ENCODE measurements around the gene SV2B. TPM values are rescaled to one million over a fixed set of nuclear protein-coding genes. Genes with fewer than 3 reads are reported as not detected.

The SV2B gene
- total and polyA plus RNA-seq, 2 donors (not counting 1 experiment from before 2014, with no cell fraction given): not detected

DNA sequence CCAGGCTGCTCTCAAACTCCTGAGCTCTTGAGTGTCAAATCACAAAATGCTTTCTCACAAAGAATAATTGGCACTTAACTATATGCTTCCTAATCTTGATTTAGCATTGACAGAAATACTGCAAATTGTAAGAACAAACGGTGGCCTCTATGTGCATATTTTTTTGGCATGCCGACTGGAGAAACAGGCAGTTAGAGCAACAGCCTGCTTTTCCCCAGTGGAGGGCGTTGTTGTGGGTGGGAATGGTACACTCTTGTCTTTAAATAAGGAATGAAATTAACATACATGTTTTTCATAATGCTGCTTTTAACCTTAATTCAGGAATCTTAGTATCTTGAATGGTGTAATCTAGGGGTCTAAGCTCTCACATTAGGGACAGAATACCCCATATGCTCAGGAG lies 31.1 kb upstream of the SV2B start:
- Histone ChIP-seq H3K27ac (ENCODE audit: low read length in 2 of 2) (no peak overlapping the region), H3K4me3 (ENCODE audit: control extremely low read depth in 1 of 5, extremely low read depth in 1 of 5, insufficient read depth in 1 of 5, low read depth in 2 of 5, low read length in 4 of 5) (no peak overlapping the region), H2AFZ (ENCODE audit: insufficient read depth, low read depth, low read length, poor library complexity, severe bottlenecking) (no peak overlapping the region), H3K36me3 (replicated peaks in 1 of 2; ENCODE audit: control extremely low read depth in 1 of 2, control insufficient read depth in 1 of 2, extremely low read depth in 1 of 2, insufficient read depth in 2 of 2, low read length in 1 of 2) (no peaks in the 10 kb centered on the region), H3K4me2 (replicated peaks; ENCODE audit: low read depth, low read length, poor library complexity, severe bottlenecking) (no peak overlapping the region), H3K9ac (ENCODE audit: low read length) (no peak overlapping the region), H3K27me3 (replicated peaks in 1 of 4; ENCODE audit: control extremely low read depth in 1 of 4, control insufficient read depth in 3 of 4, insufficient read depth in 4 of 4, low read length in 3 of 4) (peaks cover 0 to 6% (median 1%) of the 10 kb centered on the region in 4 experiments), H4K20me1 (ENCODE audit: control insufficient read depth, insufficient read depth, low read length, poor library complexity, severe bottlenecking) (no peaks in the 10 kb centered on the region), H3K9me3 (ENCODE audit: control extremely low read depth in 1 of 3, control insufficient read depth in 2 of 3, insufficient read depth in 1 of 3, low read length in 2 of 3) (peaks cover 0 to 6% (median 4%) of the 10 kb centered on the region in 3 donors), H3K79me2 (ENCODE audit: control insufficient read depth, insufficient read depth, low read length) (no peaks in the 10 kb centered on the region), H3K4me1 (ENCODE audit: control insufficient read depth in 2 of 2, insufficient read depth in 2 of 2, low read length in 2 of 2) (no peaks in the 10 kb centered on the region)
- WGBS (ENCODE audit: insufficient coverage): 100% methylated on average over 2 of the region's 3 CpGs
- intact Hi-C loops (cut with micrococcal nuclease): no loop called here
- no peak for ATAC-seq (ENCODE audit: low read depth)
- CTCF ChIA-PET: no interaction called here
- POLR2A ChIA-PET: no interaction called here
- Mint-ChIP-seq H3K9me3 (ENCODE audit: insufficient read depth) (peaks cover 6% of the 10 kb centered on the region), H3K4me3 (no peak overlapping the region), H3K27me3 (peaks cover 43% of the 10 kb centered on the region), H3K4me1 (no peaks in the 10 kb centered on the region), H3K27ac (no peak overlapping the region)
- DNase-seq: no peak
- TF ChIP-seq, protein P1, sequence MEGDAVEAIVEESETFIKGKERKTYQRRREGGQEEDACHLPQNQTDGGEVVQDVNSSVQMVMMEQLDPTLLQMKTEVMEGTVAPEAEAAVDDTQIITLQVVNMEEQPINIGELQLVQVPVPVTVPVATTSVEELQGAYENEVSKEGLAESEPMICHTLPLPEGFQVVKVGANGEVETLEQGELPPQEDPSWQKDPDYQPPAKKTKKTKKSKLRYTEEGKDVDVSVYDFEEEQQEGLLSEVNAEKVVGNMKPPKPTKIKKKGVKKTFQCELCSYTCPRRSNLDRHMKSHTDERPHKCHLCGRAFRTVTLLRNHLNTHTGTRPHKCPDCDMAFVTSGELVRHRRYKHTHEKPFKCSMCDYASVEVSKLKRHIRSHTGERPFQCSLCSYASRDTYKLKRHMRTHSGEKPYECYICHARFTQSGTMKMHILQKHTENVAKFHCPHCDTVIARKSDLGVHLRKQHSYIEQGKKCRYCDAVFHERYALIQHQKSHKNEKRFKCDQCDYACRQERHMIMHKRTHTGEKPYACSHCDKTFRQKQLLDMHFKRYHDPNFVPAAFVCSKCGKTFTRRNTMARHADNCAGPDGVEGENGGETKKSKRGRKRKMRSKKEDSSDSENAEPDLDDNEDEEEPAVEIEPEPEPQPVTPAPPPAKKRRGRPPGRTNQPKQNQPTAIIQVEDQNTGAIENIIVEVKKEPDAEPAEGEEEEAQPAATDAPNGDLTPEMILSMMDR (IDR thresholded peaks at IDR 0.05): no peak
- TF ChIP-seq EZH2 (IDR thresholded peaks at IDR 0.05; ENCODE audit: borderline replicate concordance, insufficient read depth, low read depth, low read length, poor library complexity, severe bottlenecking): no peak

DNA sequence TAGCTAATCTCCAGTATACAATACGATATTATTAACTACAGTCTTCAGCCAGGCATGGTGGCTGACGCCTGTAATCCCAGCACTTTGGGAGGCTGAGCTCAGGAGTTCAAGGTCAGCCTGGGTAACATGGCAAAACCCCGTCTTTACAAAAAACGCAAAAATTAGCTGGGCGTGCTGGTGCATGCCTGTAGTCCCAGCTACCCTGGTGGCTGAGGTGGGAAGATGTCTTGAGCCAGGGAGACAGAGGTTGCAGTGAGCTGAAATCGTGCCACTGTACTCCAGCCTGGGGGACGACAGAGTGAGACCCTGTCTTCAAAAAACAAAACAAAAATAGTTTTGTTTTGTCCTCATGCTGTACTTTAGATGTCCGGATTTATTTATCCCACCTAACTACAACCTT lies 29.2 kb upstream of the SV2B start:
- 83% methylated on average over 7 of the region's 8 CpGs for WGBS (ENCODE audit: insufficient coverage)
- no peaks in the 10 kb centered on the region for H4K20me1 ChIP-seq (ENCODE audit: control insufficient read depth, insufficient read depth, low read length, poor library complexity, severe bottlenecking)
- no peak for TF ChIP-seq EZH2 (IDR thresholded peaks at IDR 0.05; ENCODE audit: borderline replicate concordance, insufficient read depth, low read depth, low read length, poor library complexity, severe bottlenecking)
- TF ChIP-seq, protein P1 (IDR thresholded peaks at IDR 0.05): no peak
- H3K4me1 ChIP-seq (ENCODE audit: control insufficient read depth in 2 of 2, insufficient read depth in 2 of 2, low read length in 2 of 2): no peaks in the 10 kb centered on the region
- no peak overlapping the region for H3K4me2 ChIP-seq (replicated peaks; ENCODE audit: low read depth, low read length, poor library complexity, severe bottlenecking)
- H3K27ac Mint-ChIP-seq: no peak overlapping the region
- H3K9ac ChIP-seq (ENCODE audit: low read length): no peak overlapping the region
- POLR2A ChIA-PET: no interaction called here
- intact Hi-C loops (cut with micrococcal nuclease): no loop called here
- no peaks in the 10 kb centered on the region for H3K36me3 ChIP-seq (replicated peaks in 1 of 2; ENCODE audit: control extremely low read depth in 1 of 2, control insufficient read depth in 1 of 2, extremely low read depth in 1 of 2, insufficient read depth in 2 of 2, low read length in 1 of 2)
- no peak for ATAC-seq (ENCODE audit: low read depth)
- H3K27me3 Mint-ChIP-seq: peaks cover 43% of the 10 kb centered on the region
- H2AFZ ChIP-seq (ENCODE audit: insufficient read depth, low read depth, low read length, poor library complexity, severe bottlenecking): no peak overlapping the region
- H3K79me2 ChIP-seq (ENCODE audit: control insufficient read depth, insufficient read depth, low read length): no peaks in the 10 kb centered on the region
- H3K9me3 ChIP-seq (ENCODE audit: control extremely low read depth in 1 of 3, control insufficient read depth in 2 of 3, insufficient read depth in 1 of 3, low read length in 2 of 3): no peaks in the 10 kb centered on the region
- H3K4me1 Mint-ChIP-seq: no peaks in the 10 kb centered on the region
- H3K27ac ChIP-seq (ENCODE audit: low read length in 2 of 2): no peak overlapping the region
- no peak for DNase-seq
- H3K4me3 Mint-ChIP-seq: no peak overlapping the region
- H3K4me3 ChIP-seq (ENCODE audit: control extremely low read depth in 1 of 5, extremely low read depth in 1 of 5, insufficient read depth in 1 of 5, low read depth in 2 of 5, low read length in 4 of 5): no peak overlapping the region
- peaks cover 0 to 6% (median 1%) of the 10 kb centered on the region in 4 experiments for H3K27me3 ChIP-seq (replicated peaks in 1 of 4; ENCODE audit: control extremely low read depth in 1 of 4, control insufficient read depth in 3 of 4, insufficient read depth in 4 of 4, low read length in 3 of 4)
- CTCF ChIA-PET: no interaction called here
- H3K9me3 Mint-ChIP-seq (ENCODE audit: insufficient read depth): no peaks in the 10 kb centered on the region

Measured in B cell (primary cell).